GM21515 (cell line): ENCODE measurements around the gene ZFAND2A.
"Not testable (repeated sequence)": the region's sequence is repeated elsewhere in the genome, so short reads cannot be mapped to it uniquely, and the experiment has no call there.

Source experiments
- ATAC-seq: cut with Tn5 transposase; IDR thresholded peaks from one replicate; pipeline ENCODE4 v1.9.1; 2021; ENCODE audit not compliant: unreplicated experiment

ZFAND2A gene

GRCh38 chr7:1159891-1160669 lies at the start of gene ZFAND2A:
Gene ZFAND2A (minus strand): TSS chr7:1160196. CDS start chr7:1158212, 1,984 bp downstream.
- ATAC-seq: peak; percentile 96

GRCh38 chr7:1209097-1209496 lies 49.1 kb upstream of the ZFAND2A start:
- ATAC-seq: no peak

- not testable (repeated sequence) for ATAC-seq
Measured at GRCh38 chr7:1205742-1206141, 45.7 kb upstream of the ZFAND2A start.

GRCh38 chr7:1204460-1205140 lies 44.6 kb upstream of the ZFAND2A start:
- ATAC-seq: no peak

- not testable (repeated sequence) for ATAC-seq
Measured at GRCh38 chr7:1202914-1203313, 42.9 kb upstream of the ZFAND2A start.

- ATAC-seq: no peak
Measured at GRCh38 chr7:1201916-1202315, 41.9 kb upstream of the ZFAND2A start.

- ATAC-seq: no peak
Measured at GRCh38 chr7:1200045-1200444, 40.0 kb upstream of the ZFAND2A start.

- ATAC-seq: no peak
Measured at GRCh38 chr7:1197997-1198625, 38.1 kb upstream of the ZFAND2A start.

- ATAC-seq: no peak
Measured at GRCh38 chr7:1196950-1197349, 37.0 kb upstream of the ZFAND2A start.

GRCh38 chr7:1196441-1196840 lies 36.4 kb upstream of the ZFAND2A start:
- not testable (repeated sequence) for ATAC-seq

GRCh38 chr7:1193593-1194424 lies 33.8 kb upstream of the ZFAND2A start:
- ATAC-seq: no peak

GRCh38 chr7:1192171-1192676 lies 32.2 kb upstream of the ZFAND2A start:
- no peak for ATAC-seq

GRCh38 chr7:1189986-1190772 lies 30.2 kb upstream of the ZFAND2A start:
- no peak for ATAC-seq

GRCh38 chr7:1188720-1189294 lies 28.8 kb upstream of the ZFAND2A start:
- ATAC-seq: no peak

- ATAC-seq: no peak
Measured at GRCh38 chr7:1187127-1187526, 27.1 kb upstream of the ZFAND2A start.

- no peak for ATAC-seq
Measured at GRCh38 chr7:1181640-1182039, 21.6 kb upstream of the ZFAND2A start.

- ATAC-seq: no peak
Measured at GRCh38 chr7:1181031-1181430, 21.0 kb upstream of the ZFAND2A start.

- ATAC-seq: no peak
Measured at GRCh38 chr7:1176891-1177373, 16.9 kb upstream of the ZFAND2A start.
